ENCODE results near the gene SPON1. TPM values are rescaled to one million over a fixed set of nuclear protein-coding genes. Genes with fewer than 3 reads are reported as not detected.
"Not testable (repeated sequence)": the region's sequence is repeated elsewhere in the genome, so short reads cannot be mapped to it uniquely, and the experiment has no call there.

Gene SPON1
- total and polyA plus RNA-seq, 9 donors, result 15.3 to 35.2 (median 23.3) TPM

DNA sequence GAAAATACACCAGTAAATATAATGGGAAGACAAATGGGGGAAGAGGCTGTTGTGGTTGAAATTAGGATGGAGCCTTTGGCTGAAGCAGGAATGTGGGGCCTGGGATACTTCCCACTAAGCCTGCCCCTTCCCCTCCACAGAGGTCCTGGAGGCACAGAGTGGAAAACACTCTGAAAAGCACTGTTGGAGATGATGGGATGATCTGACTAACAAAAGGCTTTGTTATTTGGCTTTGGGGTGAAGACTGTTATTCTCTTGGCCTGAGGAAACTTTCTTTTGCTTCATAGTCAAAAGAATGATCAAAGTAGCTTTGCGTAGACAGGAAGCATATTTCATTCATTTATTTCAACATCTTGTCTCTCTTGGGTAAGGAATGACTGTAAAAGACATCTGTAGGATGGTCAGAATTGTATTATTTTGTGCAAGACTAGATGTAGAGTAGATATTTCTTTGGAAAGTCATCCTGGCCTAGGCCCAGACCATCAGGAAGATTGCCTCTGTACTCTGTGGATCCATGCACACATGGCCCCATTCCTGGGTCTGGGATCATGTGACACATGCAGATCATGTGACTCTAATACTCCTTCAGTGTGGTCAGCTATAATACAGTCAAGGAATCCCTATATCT, 111.4 kb downstream of the SPON1 start:
- Histone ChIP-seq H3K36me3 (ENCODE audit: control insufficient read depth, insufficient read depth, low read length) (no peaks in the 10 kb centered on the region), H3K9me3 (replicated peaks; ENCODE audit: control insufficient read depth, low read depth, low read length) (no peaks in the 10 kb centered on the region), H3K27me3 (ENCODE audit: control insufficient read depth, insufficient read depth, low read length) (no peaks in the 10 kb centered on the region), H3K27ac (ENCODE audit: low read length) (no peak overlapping the region), H3K4me1 (ENCODE audit: control insufficient read depth, insufficient read depth, low read length) (peaks cover 10% of the 10 kb centered on the region), H3K4me3 (ENCODE audit: low read length) (no peak overlapping the region)
- WGBS (ENCODE audit: insufficient coverage), result no CpG with 5 or more reads among the region's 1 CpG
- peak; percentile 93 for DNase-seq

DNA sequence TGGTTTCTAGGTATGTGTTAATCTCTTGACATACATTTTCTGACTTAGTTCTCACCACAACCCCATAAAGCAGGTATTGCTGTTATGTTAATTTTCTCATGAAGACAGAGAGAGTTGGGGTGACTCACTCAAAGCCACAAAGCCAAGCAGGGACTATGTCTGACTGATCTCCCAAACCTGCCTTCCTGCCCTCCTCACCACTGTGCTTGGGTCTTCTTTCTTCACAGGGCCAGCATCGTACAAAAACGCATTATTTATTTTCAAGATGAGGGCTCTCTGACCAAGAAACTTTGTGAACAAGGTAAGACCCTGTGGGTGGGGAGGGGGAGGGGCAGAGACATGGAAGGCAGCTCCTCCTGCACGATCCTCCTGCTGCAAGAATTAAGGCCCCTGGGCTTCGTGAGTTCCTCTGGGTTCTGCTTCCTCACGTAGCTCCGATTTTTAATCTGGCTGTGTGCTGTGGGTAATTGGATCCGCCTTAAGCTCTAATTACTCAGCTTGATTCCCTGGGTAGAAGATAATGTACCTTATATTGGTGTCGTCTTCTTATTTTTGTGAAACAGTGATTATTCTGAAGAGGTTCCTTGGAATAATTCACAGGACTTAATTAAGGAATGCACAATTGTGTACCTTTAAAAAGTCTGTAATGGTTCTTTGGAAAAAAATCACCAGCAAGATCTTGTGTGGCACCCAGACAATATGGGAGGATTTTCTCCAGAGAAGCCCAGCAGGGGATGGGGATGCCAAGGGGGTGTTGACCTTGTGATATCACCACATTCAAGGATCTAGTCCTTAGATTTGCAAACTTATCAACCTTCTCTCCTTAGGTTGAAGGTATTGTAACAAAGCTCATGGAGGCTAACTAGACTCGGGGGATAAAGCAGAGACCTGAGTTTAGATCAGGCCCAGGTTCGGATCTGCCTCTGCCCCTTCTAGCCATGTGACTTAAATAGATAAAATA, 112.9 kb downstream of the SPON1 start:
- Histone ChIP-seq H3K4me3 (ENCODE audit: low read length) (no peak overlapping the region), H3K27ac (ENCODE audit: low read length) (no peak overlapping the region), H3K9me3 (replicated peaks; ENCODE audit: control insufficient read depth, low read depth, low read length) (no peaks in the 10 kb centered on the region), H3K36me3 (ENCODE audit: control insufficient read depth, insufficient read depth, low read length) (no peaks in the 10 kb centered on the region), H3K4me1 (ENCODE audit: control insufficient read depth, insufficient read depth, low read length) (peaks cover 10% of the 10 kb centered on the region), H3K27me3 (ENCODE audit: control insufficient read depth, insufficient read depth, low read length) (no peaks in the 10 kb centered on the region)
- no CpG with 5 or more reads among the region's 10 CpGs for WGBS (ENCODE audit: insufficient coverage)
- DNase-seq, result no peak

DNA sequence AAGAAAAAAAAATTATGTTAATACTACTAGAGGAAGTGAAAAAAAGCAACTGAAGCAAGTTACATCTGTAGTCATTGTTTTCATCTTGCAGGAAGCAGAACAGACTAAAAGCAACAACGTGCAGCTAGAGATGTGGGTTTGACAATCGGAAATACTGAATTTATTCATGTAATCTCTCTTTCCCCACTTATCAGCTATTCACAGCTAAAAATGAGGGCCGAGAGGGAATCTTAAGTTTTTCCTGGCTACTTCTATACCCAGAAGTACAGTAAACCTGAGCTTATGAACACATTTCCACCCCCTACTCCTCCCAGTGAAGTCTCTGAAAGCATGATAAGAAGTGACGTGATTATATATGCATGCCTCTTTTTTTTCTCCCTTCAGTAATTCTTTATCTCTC, 116.5 kb downstream of the SPON1 start:
- Histone ChIP-seq H3K4me1 (ENCODE audit: control insufficient read depth, insufficient read depth, low read length) (peaks cover 10% of the 10 kb centered on the region), H3K9me3 (replicated peaks; ENCODE audit: control insufficient read depth, low read depth, low read length) (no peaks in the 10 kb centered on the region), H3K4me3 (ENCODE audit: low read length) (no peak overlapping the region), H3K36me3 (ENCODE audit: control insufficient read depth, insufficient read depth, low read length) (no peaks in the 10 kb centered on the region), H3K27ac (ENCODE audit: low read length) (peak overlapping the region; percentile 26), H3K27me3 (ENCODE audit: control insufficient read depth, insufficient read depth, low read length) (no peaks in the 10 kb centered on the region)
- no CpG with 5 or more reads among the region's 4 CpGs for WGBS (ENCODE audit: insufficient coverage)
- peak; percentile 30 for DNase-seq

DNA sequence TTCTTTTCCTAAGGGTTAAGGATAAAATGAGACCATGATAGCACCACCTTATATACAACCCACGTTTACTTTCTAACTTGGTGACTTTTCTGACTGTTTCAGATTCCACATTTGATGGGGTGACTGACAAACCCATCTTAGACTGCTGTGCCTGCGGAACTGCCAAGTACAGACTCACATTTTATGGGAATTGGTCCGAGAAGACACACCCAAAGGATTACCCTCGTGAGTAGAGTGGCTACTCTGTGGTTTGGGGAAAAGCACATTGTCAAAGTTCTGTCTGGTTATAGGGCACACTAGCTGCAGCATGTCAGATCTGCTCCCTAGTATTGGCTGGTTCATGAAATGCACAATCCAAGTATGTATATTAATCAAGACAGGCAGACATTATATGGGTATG, 117.3 kb downstream of the SPON1 start:
- 83% methylated on average over 1 of the region's 4 CpGs for WGBS (ENCODE audit: insufficient coverage)
- peaks cover 10% of the 10 kb centered on the region for H3K4me1 ChIP-seq (ENCODE audit: control insufficient read depth, insufficient read depth, low read length)
- H3K4me3 ChIP-seq (ENCODE audit: low read length), result no peak overlapping the region
- H3K27me3 ChIP-seq (ENCODE audit: control insufficient read depth, insufficient read depth, low read length), result no peaks in the 10 kb centered on the region
- no peaks in the 10 kb centered on the region for H3K36me3 ChIP-seq (ENCODE audit: control insufficient read depth, insufficient read depth, low read length)
- no peak overlapping the region for H3K27ac ChIP-seq (ENCODE audit: low read length)
- H3K9me3 ChIP-seq (replicated peaks; ENCODE audit: control insufficient read depth, low read depth, low read length), result no peaks in the 10 kb centered on the region
- DNase-seq, result no peak

DNA sequence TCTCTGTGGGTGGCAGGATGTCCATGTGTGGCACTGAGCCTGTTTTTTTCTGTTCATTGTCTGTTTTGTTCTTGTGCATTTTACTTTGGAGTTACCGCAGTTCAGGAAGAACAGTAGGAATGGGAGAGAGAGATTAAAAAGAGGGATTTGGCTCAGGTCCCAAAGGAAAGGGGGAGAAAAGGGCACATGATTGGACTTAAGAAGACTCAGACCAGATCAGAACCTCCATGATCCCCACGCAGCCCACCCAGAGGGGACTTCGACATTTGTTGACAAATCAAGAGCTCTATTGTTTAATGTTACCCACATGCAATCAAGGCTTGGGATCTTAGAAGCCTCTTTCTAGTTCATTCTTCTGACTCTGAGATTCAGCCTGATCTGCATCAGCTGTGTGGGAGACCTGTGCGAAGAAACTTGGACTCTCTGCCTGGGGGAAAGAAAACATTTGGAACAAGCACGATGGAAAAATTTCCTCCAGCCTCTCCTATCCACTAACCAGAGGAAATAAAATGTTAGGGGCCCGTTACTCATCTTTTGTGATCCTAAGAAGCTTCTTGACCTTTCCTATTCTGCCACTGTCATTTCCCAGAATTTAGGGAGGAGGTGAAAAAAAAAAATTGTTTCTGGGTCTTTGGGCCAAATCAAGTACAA, 119.2 kb downstream of the SPON1 start:
- 47% methylated on average over 2 of the region's 6 CpGs for whole genome bisulfite sequencing (ENCODE audit: insufficient coverage)
- peaks cover 8% of the 10 kb centered on the region for H3K4me1 ChIP-seq (ENCODE audit: control insufficient read depth, insufficient read depth, low read length)
- no peaks in the 10 kb centered on the region for H3K36me3 ChIP-seq (ENCODE audit: control insufficient read depth, insufficient read depth, low read length)
- no peaks in the 10 kb centered on the region for H3K9me3 ChIP-seq (replicated peaks; ENCODE audit: control insufficient read depth, low read depth, low read length)
- H3K4me3 ChIP-seq (ENCODE audit: low read length), result no peak overlapping the region
- H3K27ac ChIP-seq (ENCODE audit: low read length), result peak overlapping the region; percentile 43
- no peaks in the 10 kb centered on the region for H3K27me3 ChIP-seq (ENCODE audit: control insufficient read depth, insufficient read depth, low read length)
- DNase-seq, result peak; percentile 82

DNA sequence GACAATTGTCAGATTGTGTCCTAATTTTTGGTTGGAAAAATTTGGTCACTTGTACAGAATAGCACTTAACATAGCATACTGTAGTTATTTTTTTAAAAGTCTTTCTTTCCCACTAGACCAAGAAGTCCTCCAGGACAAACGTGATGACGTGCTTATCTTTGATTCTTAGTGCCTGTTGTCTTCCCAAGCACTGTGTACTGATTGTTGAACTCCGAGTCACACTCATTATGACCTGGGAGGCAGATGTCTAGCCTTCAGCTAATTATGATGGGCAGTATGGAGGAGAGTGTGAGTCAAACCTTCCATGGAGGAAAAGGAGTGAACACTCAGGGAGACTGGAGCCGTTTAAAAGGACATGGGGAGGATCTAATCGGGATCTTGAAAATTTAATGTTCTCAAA, 119.8 kb downstream of the SPON1 start:
- Histone ChIP-seq H3K9me3 (replicated peaks; ENCODE audit: control insufficient read depth, low read depth, low read length) (no peaks in the 10 kb centered on the region), H3K4me3 (ENCODE audit: low read length) (no peak overlapping the region), H3K27ac (ENCODE audit: low read length) (no peak overlapping the region)

DNA sequence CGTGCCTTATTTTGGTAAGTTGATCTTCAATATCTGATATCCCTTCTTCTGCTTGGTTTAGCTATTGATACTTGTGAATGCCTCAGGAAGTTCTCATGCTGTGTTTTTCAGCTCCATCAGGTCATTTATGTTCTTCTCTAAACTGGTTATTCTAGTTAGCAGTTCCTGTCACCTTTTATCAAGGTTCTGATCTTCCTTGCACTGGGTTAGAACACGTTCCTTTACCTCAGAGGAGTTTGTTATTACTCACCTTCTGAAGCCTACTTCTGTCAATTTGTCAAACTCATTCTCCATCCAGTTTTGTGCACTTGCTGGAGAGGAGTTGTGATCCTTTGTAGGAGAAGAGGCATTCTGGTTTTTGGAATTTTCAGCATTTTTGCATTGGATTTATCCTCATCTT, 126.3 kb downstream of the SPON1 start:
- peaks cover 12% of the 10 kb centered on the region for H3K4me1 ChIP-seq (ENCODE audit: control insufficient read depth, insufficient read depth, low read length)
- not testable (repeated sequence) for H3K36me3 ChIP-seq (ENCODE audit: control insufficient read depth, insufficient read depth, low read length); H3K27ac ChIP-seq (ENCODE audit: low read length); H3K27me3 ChIP-seq (ENCODE audit: control insufficient read depth, insufficient read depth, low read length); H3K4me3 ChIP-seq (ENCODE audit: low read length); H3K9me3 ChIP-seq (replicated peaks; ENCODE audit: control insufficient read depth, low read depth, low read length); DNase-seq
- no CpG with 5 or more reads among the region's 2 CpGs for WGBS (ENCODE audit: insufficient coverage)

More for the DNA sequence above, 119.8 kb downstream of the SPON1 start:
- DNase-seq, result peak; percentile 35
- Histone ChIP-seq H3K36me3 (ENCODE audit: control insufficient read depth, insufficient read depth, low read length) (no peaks in the 10 kb centered on the region), H3K4me1 (ENCODE audit: control insufficient read depth, insufficient read depth, low read length) (peaks cover 5% of the 10 kb centered on the region), H3K27me3 (ENCODE audit: control insufficient read depth, insufficient read depth, low read length) (no peaks in the 10 kb centered on the region)
- WGBS (ENCODE audit: insufficient coverage), result 30% methylated on average over 2 of the region's 5 CpGs

DNA sequence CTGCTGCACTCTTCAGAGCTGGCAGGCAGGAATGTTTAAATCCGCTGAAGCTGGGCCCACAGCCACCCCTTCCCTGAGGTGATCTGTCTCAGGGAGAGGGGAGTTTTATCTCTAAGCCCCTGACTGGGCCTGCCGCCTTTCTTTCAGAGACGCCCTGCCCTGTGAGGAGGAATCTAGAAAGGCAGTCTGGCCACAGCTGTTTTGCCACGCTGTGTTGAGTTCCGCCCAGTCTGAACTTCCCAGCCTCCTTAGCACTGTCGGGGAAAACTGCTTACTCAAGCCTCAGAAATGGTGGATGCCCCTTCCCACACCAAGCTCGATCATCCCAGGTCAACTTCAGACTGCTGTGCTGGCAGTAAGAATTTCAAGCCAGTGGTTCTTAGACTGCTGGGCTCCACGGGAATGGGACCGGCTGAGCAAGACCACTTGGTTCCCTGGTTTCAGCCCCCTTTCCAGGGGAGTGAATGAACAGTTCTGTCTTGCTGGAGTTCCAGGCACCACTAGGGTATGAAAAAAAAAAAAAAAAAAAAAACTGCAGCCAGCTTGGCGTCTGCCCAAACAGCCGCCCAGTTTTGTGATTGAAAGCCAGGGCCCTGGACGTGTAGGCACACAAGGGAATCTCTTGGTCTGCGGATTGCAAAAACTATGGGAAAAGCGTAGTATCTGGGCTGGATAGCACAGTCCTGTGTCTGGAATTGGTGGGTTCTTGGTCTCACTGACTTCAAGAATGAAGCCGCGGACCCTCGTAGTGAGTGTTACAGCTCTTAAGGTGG, 127.4 kb downstream of the SPON1 start:
- no peaks in the 10 kb centered on the region for H3K9me3 ChIP-seq (replicated peaks; ENCODE audit: control insufficient read depth, low read depth, low read length)
- WGBS (ENCODE audit: insufficient coverage), result 78% methylated on average over 11 of the region's 17 CpGs
- no peak for DNase-seq
- peaks cover 12% of the 10 kb centered on the region for H3K4me1 ChIP-seq (ENCODE audit: control insufficient read depth, insufficient read depth, low read length)
- H3K36me3 ChIP-seq (ENCODE audit: control insufficient read depth, insufficient read depth, low read length), result no peaks in the 10 kb centered on the region
- peak overlapping the region; percentile 20 for H3K27ac ChIP-seq (ENCODE audit: low read length)
- H3K4me3 ChIP-seq (ENCODE audit: low read length), result no peak overlapping the region
- H3K27me3 ChIP-seq (ENCODE audit: control insufficient read depth, insufficient read depth, low read length), result no peaks in the 10 kb centered on the region

DNA sequence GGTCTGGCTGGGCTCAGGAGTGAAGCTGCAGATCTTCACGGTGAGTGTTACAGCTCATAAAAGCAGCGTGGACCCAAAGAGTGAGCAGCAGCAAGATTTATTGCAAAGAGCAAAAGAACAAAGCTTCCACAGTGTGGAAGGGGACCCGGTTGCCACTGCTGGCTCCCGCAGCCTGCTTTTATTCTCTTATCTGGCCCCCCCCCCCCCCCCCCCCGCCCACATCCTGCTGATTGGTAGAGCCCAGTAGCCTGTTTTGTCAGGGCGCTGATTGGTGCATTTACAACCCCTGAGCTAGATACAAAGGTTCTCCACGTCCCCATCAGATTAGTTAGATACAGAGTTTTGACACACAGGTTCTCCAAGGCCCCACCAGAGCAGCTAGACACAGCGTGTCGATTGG, 128.1 kb downstream of the SPON1 start:
- not testable (repeated sequence) for H3K9me3 ChIP-seq (replicated peaks; ENCODE audit: control insufficient read depth, low read depth, low read length); H3K36me3 ChIP-seq (ENCODE audit: control insufficient read depth, insufficient read depth, low read length); H3K27me3 ChIP-seq (ENCODE audit: control insufficient read depth, insufficient read depth, low read length); H3K27ac ChIP-seq (ENCODE audit: low read length); H3K4me3 ChIP-seq (ENCODE audit: low read length); DNase-seq
- WGBS (ENCODE audit: insufficient coverage), result 100% methylated on average over 2 of the region's 9 CpGs
- peaks cover 12% of the 10 kb centered on the region for H3K4me1 ChIP-seq (ENCODE audit: control insufficient read depth, insufficient read depth, low read length)

All from muscle of leg (tissue), 11 donors.